Measurements from ENCODE around the gene EPHA2.

The EPHA2 gene

DNA sequence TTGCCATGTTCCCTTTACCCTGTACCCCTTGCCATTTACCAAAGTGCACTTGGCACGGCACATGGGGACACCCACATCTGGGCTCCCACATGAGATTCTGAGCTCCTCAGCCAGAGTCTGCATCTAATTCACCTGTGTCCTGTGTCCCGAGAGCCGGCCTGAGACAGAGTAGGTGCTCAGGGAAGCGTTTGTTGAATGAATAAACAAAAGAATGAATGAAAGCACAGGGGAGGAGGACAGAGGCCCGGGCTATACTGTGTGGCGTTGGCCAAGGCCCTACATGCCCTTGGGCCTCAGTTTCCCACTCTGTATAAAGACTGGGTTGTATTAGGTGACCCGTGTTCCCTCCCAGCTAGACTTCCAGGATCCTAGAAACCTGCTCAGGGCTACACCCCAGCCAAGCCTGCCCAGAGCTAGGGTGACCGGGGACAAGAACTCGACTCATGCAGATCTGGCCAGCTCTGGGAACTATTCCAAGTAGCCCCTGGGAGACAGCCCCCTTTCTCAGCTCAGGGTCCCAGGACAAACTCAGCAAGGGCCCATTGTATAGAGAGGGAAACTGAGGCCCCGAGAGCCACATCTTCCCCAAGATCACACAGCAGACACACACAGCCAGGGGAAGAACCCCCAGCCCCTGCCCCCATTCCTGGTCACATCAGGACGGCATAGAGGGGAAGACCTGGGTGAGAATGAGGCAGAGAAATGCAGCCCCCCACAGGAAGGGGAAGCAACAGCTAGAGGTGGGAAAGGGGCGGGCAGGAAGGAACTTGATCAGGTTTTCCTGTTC is 6.0 kb downstream of the EPHA2 start:
- TF ChIP-seq, protein P1, sequence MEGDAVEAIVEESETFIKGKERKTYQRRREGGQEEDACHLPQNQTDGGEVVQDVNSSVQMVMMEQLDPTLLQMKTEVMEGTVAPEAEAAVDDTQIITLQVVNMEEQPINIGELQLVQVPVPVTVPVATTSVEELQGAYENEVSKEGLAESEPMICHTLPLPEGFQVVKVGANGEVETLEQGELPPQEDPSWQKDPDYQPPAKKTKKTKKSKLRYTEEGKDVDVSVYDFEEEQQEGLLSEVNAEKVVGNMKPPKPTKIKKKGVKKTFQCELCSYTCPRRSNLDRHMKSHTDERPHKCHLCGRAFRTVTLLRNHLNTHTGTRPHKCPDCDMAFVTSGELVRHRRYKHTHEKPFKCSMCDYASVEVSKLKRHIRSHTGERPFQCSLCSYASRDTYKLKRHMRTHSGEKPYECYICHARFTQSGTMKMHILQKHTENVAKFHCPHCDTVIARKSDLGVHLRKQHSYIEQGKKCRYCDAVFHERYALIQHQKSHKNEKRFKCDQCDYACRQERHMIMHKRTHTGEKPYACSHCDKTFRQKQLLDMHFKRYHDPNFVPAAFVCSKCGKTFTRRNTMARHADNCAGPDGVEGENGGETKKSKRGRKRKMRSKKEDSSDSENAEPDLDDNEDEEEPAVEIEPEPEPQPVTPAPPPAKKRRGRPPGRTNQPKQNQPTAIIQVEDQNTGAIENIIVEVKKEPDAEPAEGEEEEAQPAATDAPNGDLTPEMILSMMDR (conservative IDR thresholded peaks at IDR 0.05): no peak
- no peak overlapping the region for H3K27ac ChIP-seq

DNA sequence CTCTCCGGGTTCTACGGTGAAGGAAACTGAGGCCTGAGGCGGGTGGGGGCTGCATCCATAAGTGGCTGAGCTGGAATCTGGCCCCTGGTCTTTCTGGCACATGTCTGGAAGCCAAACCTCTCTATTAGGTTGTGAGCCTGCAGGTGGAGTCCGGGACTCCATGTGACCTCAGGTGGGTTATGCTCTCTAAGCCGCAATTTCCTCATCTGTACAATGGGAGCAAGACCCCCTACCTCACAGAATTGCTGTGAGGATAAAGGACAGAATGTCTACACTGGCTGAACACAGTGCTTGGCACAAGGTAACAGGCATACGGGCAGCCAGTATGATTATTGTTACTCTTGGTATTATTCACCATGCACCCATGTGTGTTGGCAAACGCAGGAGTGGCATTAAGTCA is 6.7 kb downstream of the EPHA2 start:
- TF ChIP-seq, protein P1 (conservative IDR thresholded peaks at IDR 0.05): no peak
- no peak overlapping the region for H3K27ac ChIP-seq

DNA sequence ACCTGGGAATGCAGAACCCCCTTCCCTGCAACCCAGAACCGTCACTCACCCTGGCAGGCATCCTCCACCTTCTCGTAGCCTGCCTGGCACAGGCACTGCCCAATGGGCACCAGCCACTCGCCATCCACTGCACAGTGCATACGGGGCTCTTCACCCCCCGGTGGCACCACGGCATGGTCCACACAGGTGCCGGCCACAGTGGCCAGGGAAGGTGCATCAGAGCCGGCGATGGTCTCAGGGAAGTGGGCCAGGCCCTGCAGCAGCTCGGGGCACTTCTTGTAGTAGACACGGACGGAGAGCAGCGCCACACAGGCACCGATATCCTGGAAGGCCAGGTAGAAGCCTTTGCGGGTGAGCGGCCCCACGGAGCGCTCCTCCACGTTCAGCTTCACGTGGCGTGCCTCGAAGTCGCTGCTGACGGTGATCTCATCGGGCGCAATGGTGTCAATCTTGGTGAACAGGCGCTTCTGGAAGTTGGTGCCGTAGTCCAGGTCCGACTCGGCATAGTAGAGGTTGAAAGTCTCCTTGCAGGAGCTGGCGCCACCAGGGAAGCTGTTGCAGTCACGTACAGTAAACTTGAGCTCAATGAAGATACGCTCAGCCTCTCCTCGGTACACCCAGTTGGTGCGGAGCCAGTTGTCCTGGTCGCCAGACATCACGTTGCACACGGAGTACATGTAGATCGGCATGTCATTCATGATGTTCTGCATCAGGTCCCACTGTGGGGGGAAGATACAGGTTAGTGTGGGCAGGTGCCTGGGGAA is 7.4 kb downstream of the EPHA2 start:
- H3K27ac ChIP-seq: no peak overlapping the region
- TF ChIP-seq, protein P1 (conservative IDR thresholded peaks at IDR 0.05): no peak

DNA sequence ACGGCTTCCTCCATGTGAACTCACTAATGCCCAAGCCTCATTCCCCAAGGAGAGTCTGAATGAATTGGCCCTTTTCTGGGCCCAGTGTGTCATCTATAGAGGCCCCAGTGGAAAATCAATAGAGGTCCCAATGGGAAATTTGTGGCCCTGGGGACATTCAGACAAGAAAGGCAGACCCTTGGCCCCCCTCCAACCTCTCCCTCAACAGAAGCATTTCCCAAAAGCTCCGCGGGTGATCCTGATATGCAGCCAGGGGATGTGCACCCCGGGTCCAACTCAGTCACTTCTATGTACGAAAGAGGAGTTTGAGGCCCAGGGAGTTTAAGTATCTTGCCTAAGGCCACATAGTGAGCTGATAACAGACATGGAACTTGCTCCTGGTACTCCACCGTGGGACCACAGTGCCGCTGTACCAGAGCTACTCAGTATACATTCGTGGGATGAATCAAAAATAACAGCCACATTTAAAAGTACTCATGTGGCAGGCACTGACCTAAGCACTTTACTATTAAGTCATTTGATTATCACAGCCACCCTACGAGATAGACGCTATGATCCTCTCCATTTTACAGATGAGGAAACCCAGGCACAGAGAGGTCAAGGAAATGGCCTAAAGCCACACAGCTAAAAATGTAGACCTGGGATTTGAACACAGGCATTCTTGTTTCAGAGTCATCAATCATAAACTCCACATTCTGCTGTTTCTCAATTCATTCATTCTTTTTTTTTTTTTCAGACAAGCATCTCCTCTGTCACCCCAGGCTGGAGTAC is 8.5 kb downstream of the EPHA2 start:
- TF ChIP-seq, protein P1 (conservative IDR thresholded peaks at IDR 0.05): no peak
- no peak overlapping the region for H3K27ac ChIP-seq

DNA sequence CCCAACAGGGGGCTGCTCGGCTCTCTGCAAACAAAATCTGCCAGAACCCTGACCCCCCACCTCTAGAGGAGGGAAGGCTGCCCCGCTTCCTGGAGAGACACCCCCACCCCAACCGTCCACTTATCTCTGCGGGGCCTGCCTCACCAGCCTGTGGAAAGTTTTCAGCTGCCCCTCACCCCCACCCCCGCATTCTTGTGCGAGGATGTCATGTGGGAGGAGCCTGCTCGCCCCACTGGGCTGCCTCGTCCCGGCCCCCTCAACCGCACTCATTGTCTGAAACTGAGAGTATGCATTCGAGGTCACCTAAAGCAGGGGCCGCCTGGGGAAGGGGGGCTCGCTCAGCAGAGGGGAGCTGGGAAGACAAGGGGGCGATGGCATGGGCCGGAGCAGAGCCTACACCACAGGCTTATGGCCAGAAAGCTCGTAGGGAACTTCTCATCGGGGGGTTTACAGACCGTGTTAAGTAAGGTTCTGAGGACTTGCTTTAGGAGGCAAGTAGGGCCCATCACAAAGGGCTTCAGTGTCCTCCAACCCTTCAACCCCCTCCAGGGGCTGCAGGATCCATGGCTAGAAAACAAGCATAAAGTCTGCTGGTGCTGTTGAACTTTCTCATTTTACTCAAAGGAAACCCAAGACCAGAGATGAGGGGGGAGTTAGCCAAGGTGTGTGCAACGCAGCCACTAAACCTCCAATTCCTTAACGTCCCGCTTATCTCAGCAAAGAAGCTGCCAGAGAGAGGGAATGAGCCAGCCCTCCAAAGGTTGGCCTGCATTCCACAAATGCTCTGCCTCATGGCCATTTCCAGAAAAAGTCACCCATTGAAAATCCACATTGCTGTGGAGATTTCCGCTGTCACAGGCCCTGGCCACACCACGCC is 9.4 kb downstream of the EPHA2 start:
- no peak overlapping the region for H3K27ac ChIP-seq
- TF ChIP-seq, protein P1 (conservative IDR thresholded peaks at IDR 0.05): no peak

DNA sequence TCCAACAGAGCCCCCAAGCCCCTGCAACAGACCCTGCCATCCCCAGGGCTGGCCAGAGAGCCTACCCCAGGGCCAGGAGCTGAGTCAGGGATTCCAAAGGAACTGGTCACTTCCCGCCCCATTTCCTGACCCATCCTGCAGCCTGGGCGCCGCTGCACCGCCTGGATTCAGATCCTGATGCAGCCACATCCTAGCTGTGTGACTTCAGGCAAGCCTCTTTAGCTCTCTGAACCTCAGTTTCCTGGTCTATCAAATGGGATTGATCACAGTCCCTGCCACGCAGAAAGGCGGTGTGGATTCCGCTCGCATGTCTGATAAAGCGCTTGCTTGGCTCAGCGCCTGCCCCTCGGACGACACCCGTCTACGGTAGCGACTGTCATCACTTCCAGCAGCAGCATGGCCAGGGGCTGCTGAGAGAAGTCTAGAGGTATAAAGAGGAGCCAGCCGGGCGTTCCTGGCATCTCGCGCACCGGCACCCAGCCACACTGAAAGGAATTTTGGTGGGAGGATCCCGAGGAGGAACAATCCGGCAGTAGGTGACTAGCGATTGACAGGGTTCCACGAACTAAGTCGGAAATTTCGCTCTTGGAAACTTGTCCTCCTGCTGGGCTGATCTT is 10.1 kb downstream of the EPHA2 start:
- TF ChIP-seq, protein P1 (conservative IDR thresholded peaks at IDR 0.05): no peak
- peak overlapping the region; percentile 51; the same call in 1 of the 2 replicates for H3K27ac ChIP-seq

Data from VCaP (cell line).